SK-N-SH (cell line): ENCODE results near the gene AKR1C1.
"Not testable (repeated sequence)": the region's sequence is repeated elsewhere in the genome, so short reads cannot be mapped to it uniquely, and the experiment has no call there.

Experiments
- CHD2 ChIP-seq: fragments of 150-350 bp; IDR thresholded peaks from 2 replicates; pipeline ENCODE4 v1.6.1; 2018; ENCODE audit warnings: low read length; ENCODE audit not compliant: partially characterized antibody
- EP300 ChIP-seq, 2 experiments: IDR thresholded peaks; 2 replicates each; pipeline versions ENCODE4 v1.4.0 to v1.6.1; 2012; ENCODE audit warnings: borderline replicate concordance in 1 of 2, low read depth in 1 of 2, low read length in 1 of 2
- POLR2AphosphoS5 ChIP-seq: IDR thresholded peaks from 2 replicates; pipeline ENCODE4 v1.6.1; 2012; ENCODE audit warnings: low read depth, low read length
- RAD21 ChIP-seq: IDR thresholded peaks from 2 replicates; pipeline ENCODE4 v1.6.1; 2012; ENCODE audit warnings: mild to moderate bottlenecking, low read length
- RFX5 ChIP-seq: IDR thresholded peaks from 2 replicates; pipeline ENCODE4 v1.6.1; 2012; ENCODE audit warnings: mild to moderate bottlenecking, improper control_type of control experiment, low read length
- TF ChIP-seq, protein P1 (sequence below): fragments of 200-600 bp; sonication (generic); IDR thresholded peaks from 2 replicates; pipeline ENCODE4 v1.6.1; 2017; ENCODE audit warnings: antibody characterized with exemption, mild to moderate bottlenecking, moderate library complexity
- TF ChIP-seq, protein P2 (sequence below): IDR thresholded peaks from 2 replicates; pipeline ENCODE4 v1.6.1; 2012; ENCODE audit warnings: mild to moderate bottlenecking, low read depth, low read length, moderate library complexity
- TF ChIP-seq, protein P3 (sequence below): IDR thresholded peaks from 2 replicates; pipeline ENCODE4; 2012
- TF ChIP-seq, protein P4 (sequence below): IDR thresholded peaks from 2 replicates; pipeline ENCODE4 v1.4.0; 2012; ENCODE audit warnings: low read depth

DNA sequence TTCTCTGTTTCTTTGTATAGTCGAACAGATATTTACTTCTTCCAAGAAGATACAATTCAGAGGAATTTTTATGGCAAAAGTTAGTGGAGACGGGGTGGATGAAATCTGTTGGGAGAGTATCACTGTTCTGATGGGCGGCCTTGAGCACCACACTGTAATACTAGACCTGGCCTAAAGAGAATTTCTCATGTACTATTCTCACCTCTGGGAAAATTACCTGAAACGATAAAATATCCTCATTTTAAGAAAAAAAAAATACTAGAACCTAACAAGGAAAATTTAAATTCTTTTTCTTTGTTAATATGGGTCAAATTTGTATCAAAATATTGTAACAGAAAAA is 570 bp downstream of the AKR1C1 start:
- TF ChIP-seq, protein P1, sequence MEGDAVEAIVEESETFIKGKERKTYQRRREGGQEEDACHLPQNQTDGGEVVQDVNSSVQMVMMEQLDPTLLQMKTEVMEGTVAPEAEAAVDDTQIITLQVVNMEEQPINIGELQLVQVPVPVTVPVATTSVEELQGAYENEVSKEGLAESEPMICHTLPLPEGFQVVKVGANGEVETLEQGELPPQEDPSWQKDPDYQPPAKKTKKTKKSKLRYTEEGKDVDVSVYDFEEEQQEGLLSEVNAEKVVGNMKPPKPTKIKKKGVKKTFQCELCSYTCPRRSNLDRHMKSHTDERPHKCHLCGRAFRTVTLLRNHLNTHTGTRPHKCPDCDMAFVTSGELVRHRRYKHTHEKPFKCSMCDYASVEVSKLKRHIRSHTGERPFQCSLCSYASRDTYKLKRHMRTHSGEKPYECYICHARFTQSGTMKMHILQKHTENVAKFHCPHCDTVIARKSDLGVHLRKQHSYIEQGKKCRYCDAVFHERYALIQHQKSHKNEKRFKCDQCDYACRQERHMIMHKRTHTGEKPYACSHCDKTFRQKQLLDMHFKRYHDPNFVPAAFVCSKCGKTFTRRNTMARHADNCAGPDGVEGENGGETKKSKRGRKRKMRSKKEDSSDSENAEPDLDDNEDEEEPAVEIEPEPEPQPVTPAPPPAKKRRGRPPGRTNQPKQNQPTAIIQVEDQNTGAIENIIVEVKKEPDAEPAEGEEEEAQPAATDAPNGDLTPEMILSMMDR: not testable (repeated sequence)
- TF ChIP-seq, protein P2, sequence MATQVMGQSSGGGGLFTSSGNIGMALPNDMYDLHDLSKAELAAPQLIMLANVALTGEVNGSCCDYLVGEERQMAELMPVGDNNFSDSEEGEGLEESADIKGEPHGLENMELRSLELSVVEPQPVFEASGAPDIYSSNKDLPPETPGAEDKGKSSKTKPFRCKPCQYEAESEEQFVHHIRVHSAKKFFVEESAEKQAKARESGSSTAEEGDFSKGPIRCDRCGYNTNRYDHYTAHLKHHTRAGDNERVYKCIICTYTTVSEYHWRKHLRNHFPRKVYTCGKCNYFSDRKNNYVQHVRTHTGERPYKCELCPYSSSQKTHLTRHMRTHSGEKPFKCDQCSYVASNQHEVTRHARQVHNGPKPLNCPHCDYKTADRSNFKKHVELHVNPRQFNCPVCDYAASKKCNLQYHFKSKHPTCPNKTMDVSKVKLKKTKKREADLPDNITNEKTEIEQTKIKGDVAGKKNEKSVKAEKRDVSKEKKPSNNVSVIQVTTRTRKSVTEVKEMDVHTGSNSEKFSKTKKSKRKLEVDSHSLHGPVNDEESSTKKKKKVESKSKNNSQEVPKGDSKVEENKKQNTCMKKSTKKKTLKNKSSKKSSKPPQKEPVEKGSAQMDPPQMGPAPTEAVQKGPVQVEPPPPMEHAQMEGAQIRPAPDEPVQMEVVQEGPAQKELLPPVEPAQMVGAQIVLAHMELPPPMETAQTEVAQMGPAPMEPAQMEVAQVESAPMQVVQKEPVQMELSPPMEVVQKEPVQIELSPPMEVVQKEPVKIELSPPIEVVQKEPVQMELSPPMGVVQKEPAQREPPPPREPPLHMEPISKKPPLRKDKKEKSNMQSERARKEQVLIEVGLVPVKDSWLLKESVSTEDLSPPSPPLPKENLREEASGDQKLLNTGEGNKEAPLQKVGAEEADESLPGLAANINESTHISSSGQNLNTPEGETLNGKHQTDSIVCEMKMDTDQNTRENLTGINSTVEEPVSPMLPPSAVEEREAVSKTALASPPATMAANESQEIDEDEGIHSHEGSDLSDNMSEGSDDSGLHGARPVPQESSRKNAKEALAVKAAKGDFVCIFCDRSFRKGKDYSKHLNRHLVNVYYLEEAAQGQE: not testable (repeated sequence)
- TF ChIP-seq, protein P3, sequence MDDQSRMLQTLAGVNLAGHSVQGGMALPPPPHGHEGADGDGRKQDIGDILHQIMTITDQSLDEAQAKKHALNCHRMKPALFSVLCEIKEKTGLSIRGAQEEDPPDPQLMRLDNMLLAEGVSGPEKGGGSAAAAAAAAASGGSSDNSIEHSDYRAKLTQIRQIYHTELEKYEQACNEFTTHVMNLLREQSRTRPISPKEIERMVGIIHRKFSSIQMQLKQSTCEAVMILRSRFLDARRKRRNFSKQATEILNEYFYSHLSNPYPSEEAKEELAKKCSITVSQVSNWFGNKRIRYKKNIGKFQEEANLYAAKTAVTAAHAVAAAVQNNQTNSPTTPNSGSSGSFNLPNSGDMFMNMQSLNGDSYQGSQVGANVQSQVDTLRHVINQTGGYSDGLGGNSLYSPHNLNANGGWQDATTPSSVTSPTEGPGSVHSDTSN: not testable (repeated sequence)
- TF ChIP-seq, protein P4, sequence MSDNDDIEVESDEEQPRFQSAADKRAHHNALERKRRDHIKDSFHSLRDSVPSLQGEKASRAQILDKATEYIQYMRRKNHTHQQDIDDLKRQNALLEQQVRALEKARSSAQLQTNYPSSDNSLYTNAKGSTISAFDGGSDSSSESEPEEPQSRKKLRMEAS: not testable (repeated sequence)
- not testable (repeated sequence) for TF ChIP-seq EP300 (IDR thresholded peaks at IDR 0.05; ENCODE audit: borderline replicate concordance in 1 of 2, low read depth in 1 of 2, low read length in 1 of 2); CHD2; POLR2AphosphoS5; RAD21; RFX5
